B cell (primary cell): ENCODE measurements around the gene OXSM. TPM values are rescaled to one million over a fixed set of nuclear protein-coding genes. Genes with fewer than 3 reads are reported as not detected.

Experiments
- ATAC-seq: fragments of 200-7000 bp; cut with Tn5 transposase; one replicate; pipeline ENCODE4 v1.10.0; 2021; ENCODE audit warnings: low read depth, mild to moderate bottlenecking, moderate number of reproducible peaks, moderate library complexity
- CTCF ChIA-PET: fragments of 350-600 bp; sonication (Branson Sonifier 250); formaldehyde crosslinking; loops from one replicate; lab custom pipeline; 2021; ENCODE audit warnings: antibody characterized with exemption, inconsistent platforms; lab: Charles Lee
- POLR2A ChIA-PET: fragments of 350-600 bp; sonication (Branson Sonifier 250); formaldehyde crosslinking; loops from one replicate; lab custom pipeline; 2021; ENCODE audit warnings: antibody characterized with exemption; lab: Charles Lee
- DNase-seq: peaks from one replicate; pipeline ENCODE4 v3.0.0; 2013
- H2AFZ ChIP-seq: 2 replicates; pipeline ENCODE4 v1.6.1; 2012; ENCODE audit warnings: mild to moderate bottlenecking, low read depth, low read length; ENCODE audit not compliant: insufficient read depth, poor library complexity, severe bottlenecking
- H3K27ac ChIP-seq, 2 donors: 1 replicate in 1 of 2; 2 replicates in 1 of 2; pipeline ENCODE4 v1.5.1; 2012 to 2013; ENCODE audit warnings: low read length in 2 of 2, mild to moderate bottlenecking in 2 of 2, moderate library complexity in 1 of 2
- H3K27me3 ChIP-seq, 4 experiments: fragments of 200-600 bp in 1 of 4; sonication (generic) in 1 of 4; replicated peaks in 1 of 4; 1 replicate in 2 of 4; 2 replicates in 2 of 4; pipeline versions ENCODE4 v1.6.1 to v1.7.0; 2013 to 2016; ENCODE audit warnings: low read length in 3 of 4, mild to moderate bottlenecking in 2 of 4, mixed read lengths in 1 of 4, moderate library complexity in 1 of 4; ENCODE audit not compliant: insufficient read depth in 4 of 4, control insufficient read depth in 3 of 4; ENCODE audit errors: control extremely low read depth in 1 of 4
- H3K36me3 ChIP-seq, 2 experiments: replicated peaks in 1 of 2; 1 replicate in 1 of 2; 2 replicates in 1 of 2; pipeline versions ENCODE4 v1.6.1 to v1.7.1; 2013; ENCODE audit warnings: low read length in 1 of 2; ENCODE audit not compliant: insufficient read depth in 2 of 2, control insufficient read depth in 1 of 2; ENCODE audit errors: control extremely low read depth in 1 of 2, extremely low read depth in 1 of 2
- H3K4me1 ChIP-seq, 2 donors: fragments of 200-600 bp in 1 of 2; sonication (generic) in 1 of 2; 1 replicate in 1 of 2; 2 replicates in 1 of 2; pipeline versions ENCODE4 v1.5.1 to v1.6.1; 2013 to 2017; ENCODE audit warnings: low read length in 2 of 2; ENCODE audit not compliant: control insufficient read depth in 2 of 2, insufficient read depth in 2 of 2
- H3K4me2 ChIP-seq: replicated peaks from 2 replicates; pipeline ENCODE3; 2012; ENCODE audit warnings: mild to moderate bottlenecking, low read depth, low read length; ENCODE audit not compliant: poor library complexity, severe bottlenecking
- H3K4me3 ChIP-seq, 5 experiments: fragments of 200-600 bp in 1 of 5; sonication (generic) in 1 of 5; 1 replicate in 3 of 5; 2 replicates in 2 of 5; pipeline versions ENCODE4 v1.5.1 to v1.7.0; 2011 to 2016; ENCODE audit warnings: low read length in 4 of 5, mild to moderate bottlenecking in 4 of 5, low read depth in 2 of 5, control low read depth in 1 of 5, moderate library complexity in 1 of 5; ENCODE audit not compliant: insufficient read depth in 1 of 5; ENCODE audit errors: control extremely low read depth in 1 of 5, extremely low read depth in 1 of 5
- H3K79me2 ChIP-seq: fragments of 200-600 bp; sonication (generic); one replicate; pipeline ENCODE4 v1.6.0; 2016; ENCODE audit warnings: low read length; ENCODE audit not compliant: control insufficient read depth, insufficient read depth
- H3K9ac ChIP-seq: fragments of 200-600 bp; sonication (generic); 2 replicates; pipeline ENCODE4 v1.6.1; 2017; ENCODE audit warnings: mild to moderate bottlenecking, low read length, moderate library complexity
- H3K9me3 ChIP-seq, 3 donors: one replicate each; pipeline versions ENCODE4 v1.6.1 to v1.7.1; 2013; ENCODE audit warnings: low read length in 2 of 3; ENCODE audit not compliant: control insufficient read depth in 2 of 3, insufficient read depth in 1 of 3; ENCODE audit errors: control extremely low read depth in 1 of 3
- H4K20me1 ChIP-seq: 2 replicates; pipeline ENCODE4 v1.6.0; 2012; ENCODE audit warnings: mild to moderate bottlenecking, low read length; ENCODE audit not compliant: insufficient read depth, control insufficient read depth, poor library complexity, severe bottlenecking
- H3K27ac Mint-ChIP-seq: one replicate; pipeline ENCODE4 v1.8.0; 2021; ENCODE audit warnings: mixed read lengths
- H3K27me3 Mint-ChIP-seq: one replicate; pipeline ENCODE4 v1.8.0; 2021; ENCODE audit warnings: mixed read lengths
- H3K4me1 Mint-ChIP-seq: one replicate; pipeline ENCODE4 v1.8.0; 2021; ENCODE audit warnings: mixed read lengths
- H3K4me3 Mint-ChIP-seq: one replicate; pipeline ENCODE4 v1.8.0; 2021; ENCODE audit warnings: mixed read lengths
- H3K9me3 Mint-ChIP-seq: one replicate; pipeline ENCODE4 v1.8.0; 2022; ENCODE audit warnings: mixed read lengths; ENCODE audit not compliant: insufficient read depth
- CTCF ChIP-seq: fragments of 200-600 bp; IDR thresholded peaks from one replicate; pipeline ENCODE4 v1.8.0; 2022; ENCODE audit warnings: antibody characterized with exemption, mild to moderate bottlenecking
- EZH2 ChIP-seq: IDR thresholded peaks from 2 replicates; pipeline ENCODE4 v1.6.1; 2012; ENCODE audit warnings: borderline replicate concordance, low read depth, mild to moderate bottlenecking, moderate library complexity, low read length; ENCODE audit not compliant: insufficient read depth, poor library complexity, severe bottlenecking
- WGBS: methylation state at CpG from one replicate; pipeline ENCODE4 v1.1.5; 2013; ENCODE audit warnings: missing lambda C conversion rate; ENCODE audit not compliant: insufficient coverage; 5-methylcytosine and 5-hydroxymethylcytosine counted together
- intact Hi-C: fragments of 100-400 bp; cut with micrococcal nuclease; formaldehyde crosslinking; loops from one replicate; pipeline ENCODE4 v1.10.0; 2022
- polyA plus RNA-seq: library from polyadenylated mRNA; depleted of rRNA; stranded (reverse); fragments of >200 nt; gene quantifications from 2 replicates; pipeline ENCODE4 v1.2.3, GENCODE V29; 2012
- total RNA-seq, 2 donors: library from RNA; stranded (reverse); fragments of 120-200 nt in 1 of 2; gene quantifications; 1 replicate in 1 of 2; 2 replicates in 1 of 2; pipeline versions ENCODE4 v1.2.3 to v1.2.4, GENCODE V29; 2013 to 2022

OXSM gene
- total and polyA plus RNA-seq, 2 donors (not counting 1 experiment from before 2014, with no cell fraction given) = 13.7 to 18.7 TPM

GRCh38 chr3:25820816-25821486 is 31.1 kb downstream of the OXSM start:
- no peak for DNase-seq
- Mint-ChIP-seq H3K27ac (no peak overlapping the region), H3K27me3 (peaks cover 4% of the 10 kb centered on the region), H3K9me3 (no peaks in the 10 kb centered on the region), H3K4me3 (no peak overlapping the region), H3K4me1 (no peaks in the 10 kb centered on the region)
- no peak overlapping the region for H3K27ac ChIP-seq
- H3K9me3 ChIP-seq = no peaks in the 10 kb centered on the region
- no peak overlapping the region for H3K9ac ChIP-seq
- ChIA-PET POLR2A (no interaction called here), CTCF (no interaction called here)
- TF ChIP-seq EZH2 (no peak), CTCF (no peak)
- no peak for ATAC-seq
- peaks cover 0 to 8% of the 10 kb centered on the region in 2 donors for H3K4me1 ChIP-seq
- intact Hi-C loops = no loop called here
- H2AFZ ChIP-seq = no peak overlapping the region
- no CpG with 5 or more reads among the region's 4 CpGs for WGBS
- H3K79me2 ChIP-seq = no peaks in the 10 kb centered on the region
- no peaks in the 10 kb centered on the region for H4K20me1 ChIP-seq
- H3K36me3 ChIP-seq = no peaks in the 10 kb centered on the region
- no peaks in the 10 kb centered on the region for H3K27me3 ChIP-seq
- no peak overlapping the region for H3K4me3 ChIP-seq
- no peak overlapping the region for H3K4me2 ChIP-seq

- Mint-ChIP-seq H3K4me1 (no peaks in the 10 kb centered on the region), H3K27me3 (peaks cover 4% of the 10 kb centered on the region), H3K27ac (no peak overlapping the region), H3K4me3 (no peak overlapping the region), H3K9me3 (no peaks in the 10 kb centered on the region)
- Histone ChIP-seq H4K20me1 (no peaks in the 10 kb centered on the region), H3K9me3 (no peaks in the 10 kb centered on the region), H3K4me2 (no peak overlapping the region), H2AFZ (no peak overlapping the region), H3K27ac (no peak overlapping the region), H3K9ac (no peak overlapping the region), H3K4me1 (peaks cover 0 to 8% of the 10 kb centered on the region in 2 donors), H3K36me3 (no peaks in the 10 kb centered on the region), H3K27me3 (no peaks in the 10 kb centered on the region), H3K79me2 (no peaks in the 10 kb centered on the region), H3K4me3 (no peak overlapping the region)
- intact Hi-C loops = no loop called here
- no CpG with 5 or more reads among the region's 4 CpGs for WGBS
- CTCF ChIA-PET = no interaction called here
- TF ChIP-seq CTCF (no peak), EZH2 (no peak)
- POLR2A ChIA-PET = no interaction called here
- DNase-seq (no peak), ATAC-seq (no peak)
Observed at GRCh38 chr3:25821746-25822573, 32.1 kb downstream of the OXSM start.
